Activated CD8-positive, alpha-beta memory T cell treated with anti-CD3 and anti-CD28 coated beads, Interleukin-2, amount 50 U/mL, for 1 hour (primary cell): Measurements from ENCODE around the gene SULT1C3.
"Not testable (repeated sequence)": the region's sequence is repeated elsewhere in the genome, so short reads cannot be mapped to it uniquely, and the experiment has no call there.

ENCODE experiments used
- DNase-seq: peaks from one replicate; pipeline ENCODE4 v3.0.0-alpha.2; 2020; ENCODE audit errors: extremely low read depth

The SULT1C3 gene

GRCh38 chr2:108244667-108245414 is 5.1 kb downstream of the SULT1C3 start:
- DNase-seq, result no peak

DNA sequence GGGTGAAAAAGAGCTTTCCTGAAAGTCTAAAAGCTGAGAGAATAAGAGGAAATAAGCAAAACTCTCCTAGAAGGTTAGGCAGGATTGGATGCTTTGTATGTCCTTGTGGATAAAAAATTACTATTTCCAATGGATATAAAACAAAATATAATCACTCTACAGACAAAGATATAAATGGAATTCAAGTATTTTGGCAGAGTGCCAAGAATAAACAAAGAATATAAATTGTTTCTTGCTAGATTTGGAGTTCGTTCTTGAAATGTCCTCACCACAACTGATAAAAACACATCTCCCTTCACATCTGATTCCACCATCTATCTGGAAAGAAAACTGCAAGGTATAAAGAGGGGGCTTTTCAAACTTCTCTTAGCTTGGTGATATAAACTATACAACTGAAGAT is 13.3 kb downstream of the SULT1C3 start:
- no peak for DNase-seq

- DNase-seq, result no peak
Observed at GRCh38 chr2:108257757-108258331, 18.1 kb downstream of the SULT1C3 start.

GRCh38 chr2:108260773-108261172 is 21.0 kb downstream of the SULT1C3 start:
- no peak for DNase-seq

DNA sequence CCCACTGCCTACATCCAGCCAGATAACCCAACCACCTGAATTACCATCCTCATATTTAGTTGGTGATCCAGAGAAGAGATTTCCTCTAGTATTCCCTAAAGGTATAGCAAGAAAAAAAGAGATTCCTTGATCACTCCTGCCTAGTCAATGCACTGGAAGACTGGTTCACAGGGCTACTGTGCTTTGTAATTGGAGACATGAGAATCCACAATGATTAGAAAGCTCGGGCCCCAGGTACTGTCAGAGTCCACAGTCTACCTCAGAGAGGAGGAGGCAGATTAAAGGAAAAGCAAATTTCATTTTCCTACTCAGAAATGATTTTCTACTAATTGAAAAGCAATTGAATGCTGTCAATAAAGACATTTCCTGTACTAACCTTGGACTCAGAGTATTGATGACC is 22.3 kb downstream of the SULT1C3 start:
- DNase-seq, result no peak

GRCh38 chr2:108263401-108263800 is 23.6 kb downstream of the SULT1C3 start:
- DNase-seq, result no peak

DNA sequence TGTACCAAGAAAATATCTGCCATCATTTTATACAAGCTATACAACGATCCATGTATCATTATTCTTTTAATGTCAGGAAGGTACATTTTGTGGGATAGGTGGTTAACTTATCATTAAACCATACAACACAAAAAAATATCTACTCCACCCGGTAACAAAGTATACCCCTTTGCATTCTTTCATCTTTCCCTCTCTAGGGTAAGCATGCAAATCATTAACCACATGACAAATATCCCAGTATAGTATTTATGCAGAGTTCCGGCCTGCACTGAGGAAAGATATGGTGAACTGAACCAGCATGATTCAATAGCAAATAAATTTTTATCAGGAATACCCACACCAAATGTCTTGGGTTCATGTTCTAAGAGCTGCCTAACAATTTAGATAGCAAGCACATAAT is 26.4 kb downstream of the SULT1C3 start:
- DNase-seq, result no peak

GRCh38 chr2:108267101-108267500 is 27.3 kb downstream of the SULT1C3 start:
- no peak for DNase-seq

GRCh38 chr2:108268001-108268400 is 28.2 kb downstream of the SULT1C3 start:
- no peak for DNase-seq

GRCh38 chr2:108270346-108270745 is 30.6 kb downstream of the SULT1C3 start:
- DNase-seq, result no peak

- DNase-seq, result no peak
Observed at GRCh38 chr2:108270768-108271506, 31.2 kb downstream of the SULT1C3 start.

DNA sequence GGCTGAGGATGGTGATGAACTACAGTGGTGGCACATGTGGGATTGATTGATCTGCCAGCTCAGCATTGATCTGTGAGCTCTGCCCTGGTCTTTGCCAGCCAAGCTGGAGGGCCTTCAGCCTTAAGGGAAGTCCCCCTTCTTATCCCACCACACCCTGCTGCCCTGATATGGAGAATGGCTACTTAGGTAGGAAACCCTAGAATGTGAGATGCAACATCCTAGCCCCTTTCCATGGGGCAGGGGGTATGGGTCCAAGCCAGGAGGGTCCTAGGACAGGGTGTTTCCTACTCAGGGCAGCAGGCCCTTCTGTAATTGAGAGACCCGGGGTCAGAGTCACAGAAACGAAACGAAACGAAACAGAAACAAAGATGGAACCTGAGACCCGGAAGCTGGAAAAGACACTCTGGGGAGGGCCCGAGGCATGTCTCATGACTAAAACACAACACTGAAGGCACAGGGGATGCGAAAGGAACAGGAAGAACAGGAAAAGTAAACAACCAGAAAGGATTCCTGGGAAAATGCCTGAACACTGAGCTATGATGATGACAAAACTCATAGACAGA is 32.0 kb downstream of the SULT1C3 start:
- no peak for DNase-seq

DNA sequence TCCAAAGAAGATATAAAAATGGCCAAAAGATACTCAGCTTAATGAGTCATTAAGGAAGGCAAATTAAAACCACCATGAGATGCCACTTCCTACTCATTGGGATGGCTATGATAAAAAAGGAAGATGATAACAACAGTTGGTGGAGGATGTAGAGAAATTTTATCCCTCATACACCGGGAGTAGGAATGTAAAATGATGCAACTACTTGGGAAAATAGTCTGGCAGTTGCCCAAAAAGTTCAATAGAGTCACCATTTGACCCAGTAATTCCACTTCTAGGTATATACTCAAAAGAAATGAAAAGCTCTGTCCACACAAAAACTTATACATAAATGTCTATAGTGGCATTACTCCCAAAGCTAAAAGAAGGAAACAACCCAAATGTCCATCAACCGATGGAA is 38.9 kb downstream of the SULT1C3 start:
- DNase-seq, result no peak

DNA sequence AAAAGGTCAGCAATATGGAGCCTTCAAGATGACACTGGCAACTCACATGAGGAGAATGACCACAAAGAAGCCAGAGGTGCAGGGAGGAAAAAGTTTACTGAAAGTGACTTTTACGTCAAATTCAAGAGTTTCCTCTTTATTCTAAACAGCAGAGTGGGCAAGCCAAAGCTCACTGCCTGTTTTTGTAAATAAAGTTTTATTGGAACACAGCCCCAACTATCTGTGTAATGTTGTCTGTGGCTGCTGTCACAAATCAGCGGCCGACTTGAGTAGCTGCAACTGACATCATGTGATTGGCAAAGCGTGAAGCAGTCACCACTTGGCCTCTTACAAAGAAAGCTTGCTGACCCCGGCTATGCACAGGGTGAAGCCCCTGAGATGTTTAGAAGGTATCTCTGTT is 39.7 kb downstream of the SULT1C3 start:
- no peak for DNase-seq

- DNase-seq, result no peak
Observed at GRCh38 chr2:108280466-108280865, 40.7 kb downstream of the SULT1C3 start.

- not testable (repeated sequence) for DNase-seq
Observed at GRCh38 chr2:108284566-108284965, 44.8 kb downstream of the SULT1C3 start.

DNA sequence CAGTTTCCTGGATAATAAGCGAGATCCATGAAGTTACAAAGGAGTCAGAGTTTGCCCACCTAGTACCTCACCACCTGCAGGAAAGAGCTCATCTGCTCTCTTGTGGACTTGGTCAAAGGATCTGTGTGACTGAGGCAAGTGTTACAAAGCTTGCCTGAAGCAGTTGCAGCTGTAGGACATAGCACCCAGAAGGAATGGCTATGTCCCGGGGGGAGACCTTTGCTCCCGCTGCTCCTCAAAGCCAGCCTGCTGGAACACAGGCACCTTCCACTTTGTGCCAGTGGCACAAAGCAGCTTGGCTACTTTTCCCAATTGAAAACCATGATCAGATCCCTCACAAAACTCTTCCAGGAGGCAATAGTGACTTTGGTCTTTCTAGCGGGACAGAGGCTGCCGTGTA is 45.8 kb downstream of the SULT1C3 start:
- DNase-seq, result no peak

GRCh38 chr2:108287169-108287568 is 47.4 kb downstream of the SULT1C3 start:
- DNase-seq, result no peak

GRCh38 chr2:108288534-108289106 is 48.9 kb downstream of the SULT1C3 start, which contains the start of gene SULT1C2:
Gene SULT1C2 (plus strand): TSS chr2:108288895. CDS start chr2:108293668, 4,773 bp downstream.
- DNase-seq, result no peak

DNA sequence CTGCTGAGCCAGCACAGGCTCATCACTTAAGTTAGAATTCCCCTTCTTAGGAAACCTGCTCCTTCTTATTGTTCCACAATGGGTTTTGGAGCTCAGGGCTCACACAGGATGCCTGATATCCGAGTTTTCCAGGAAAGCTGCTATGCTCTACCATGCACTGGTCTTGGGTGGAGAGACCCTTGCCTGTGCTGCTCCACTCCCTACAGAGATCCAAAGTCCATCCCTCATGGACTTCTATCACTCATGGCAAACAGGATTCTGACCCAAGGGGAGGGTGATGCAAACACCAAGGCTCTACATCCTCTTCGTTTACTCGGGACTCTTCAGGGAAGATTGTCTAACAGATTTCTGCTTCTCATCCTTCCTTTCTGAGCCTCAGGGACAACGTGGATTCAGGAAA is 54.1 kb downstream of the SULT1C3 start:
- DNase-seq, result no peak

GRCh38 chr2:108297436-108298141 is 57.8 kb downstream of the SULT1C3 start:
- DNase-seq, result no peak

DNA sequence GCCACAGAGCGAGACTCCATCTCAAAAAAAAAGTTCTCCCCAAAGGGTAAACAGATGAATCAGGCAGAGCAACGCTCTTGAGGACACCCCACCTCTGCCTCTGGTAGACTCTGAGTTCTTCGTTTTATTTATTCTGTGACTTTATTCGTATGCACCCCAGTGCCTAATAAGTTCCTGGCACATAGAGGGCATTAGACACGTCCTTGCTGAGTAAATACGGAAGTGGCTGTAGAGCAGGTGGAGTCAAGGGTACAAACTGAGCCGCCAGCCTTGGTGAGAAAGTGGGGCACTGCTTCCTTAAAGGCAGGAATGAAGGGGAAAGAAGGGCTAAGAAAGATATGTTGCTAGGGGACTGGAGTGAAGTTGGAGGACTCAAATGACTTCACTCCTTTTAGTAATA is 61.8 kb downstream of the SULT1C3 start:
- DNase-seq, result no peak
